ENCODE results near the gene PUM1. TPM values are rescaled to one million over a fixed set of nuclear protein-coding genes. Genes with fewer than 3 reads are reported as not detected.
"Not testable (repeated sequence)": the region's sequence is repeated elsewhere in the genome, so short reads cannot be mapped to it uniquely, and the experiment has no call there.

PUM1 gene
- total RNA-seq, 1 donor, result 61.1 TPM

GRCh38 chr1:31054349-31054748, 11.2 kb downstream of the PUM1 start:
- H3K4me3 ChIP-seq (ENCODE audit: low read depth, low read length), result no peak overlapping the region
- TF ChIP-seq CTCF (IDR thresholded peaks at IDR 0.05; ENCODE audit: insufficient read depth, low read length), result no peak
- peak; percentile 53 for DNase-seq (ENCODE audit: low read depth)

- not testable (repeated sequence) for H3K4me3 ChIP-seq (ENCODE audit: low read depth, low read length); DNase-seq (ENCODE audit: low read depth)
Measured at GRCh38 chr1:31052613-31053012, 12.9 kb downstream of the PUM1 start.

GRCh38 chr1:31051611-31052010, 13.9 kb downstream of the PUM1 start:
- TF ChIP-seq CTCF (IDR thresholded peaks at IDR 0.05; ENCODE audit: insufficient read depth, low read length), result no peak
- no peak for DNase-seq (ENCODE audit: low read depth)
- no peak overlapping the region for H3K4me3 ChIP-seq (ENCODE audit: low read depth, low read length)

- H3K4me3 ChIP-seq (ENCODE audit: low read depth, low read length); DNase-seq (ENCODE audit: low read depth): not testable (repeated sequence)
Measured at GRCh38 chr1:31047507-31047906, 18.0 kb downstream of the PUM1 start.

- DNase-seq (ENCODE audit: low read depth), result no peak
- H3K4me3 ChIP-seq (ENCODE audit: low read depth, low read length), result no peak overlapping the region
- no peak for TF ChIP-seq CTCF (IDR thresholded peaks at IDR 0.05; ENCODE audit: insufficient read depth, low read length)
Measured at GRCh38 chr1:31043631-31044030, 21.9 kb downstream of the PUM1 start.

- TF ChIP-seq CTCF (IDR thresholded peaks at IDR 0.05; ENCODE audit: insufficient read depth, low read length), result no peak
- no peak for DNase-seq (ENCODE audit: low read depth)
- no peak overlapping the region for H3K4me3 ChIP-seq (ENCODE audit: low read depth, low read length)
Measured at GRCh38 chr1:31042656-31043055, 22.9 kb downstream of the PUM1 start.

- DNase-seq (ENCODE audit: low read depth), result no peak
- H3K4me3 ChIP-seq (ENCODE audit: low read depth, low read length), result no peak overlapping the region
- no peak for TF ChIP-seq CTCF (IDR thresholded peaks at IDR 0.05; ENCODE audit: insufficient read depth, low read length)
Measured at GRCh38 chr1:31041529-31041928, 24.0 kb downstream of the PUM1 start.

- TF ChIP-seq CTCF (IDR thresholded peaks at IDR 0.05; ENCODE audit: insufficient read depth, low read length), result no peak
- H3K4me3 ChIP-seq (ENCODE audit: low read depth, low read length), result no peak overlapping the region
- no peak for DNase-seq (ENCODE audit: low read depth)
Measured at GRCh38 chr1:31040038-31040437, 25.5 kb downstream of the PUM1 start.

- not testable (repeated sequence) for DNase-seq (ENCODE audit: low read depth); H3K4me3 ChIP-seq (ENCODE audit: low read depth, low read length)
Measured at GRCh38 chr1:31038935-31039334, 26.6 kb downstream of the PUM1 start.
